HUES64 (cell line): ENCODE data around the gene CCDC73.
"Not testable (repeated sequence)": the region's sequence is repeated elsewhere in the genome, so short reads cannot be mapped to it uniquely, and the experiment has no call there.

Experiments
- H3K27ac ChIP-seq: 2 replicates; pipeline ENCODE4 v1.7.0; 2013; ENCODE audit warnings: low read depth, low read length, inconsistent platforms
- H3K27me3 ChIP-seq: 2 replicates; pipeline ENCODE4 v1.6.1; 2013; ENCODE audit warnings: mild to moderate bottlenecking, low read length; ENCODE audit not compliant: insufficient read depth
- H3K36me3 ChIP-seq: 2 replicates; pipeline ENCODE4 v1.6.1; 2013; ENCODE audit warnings: mild to moderate bottlenecking, low read length; ENCODE audit not compliant: insufficient read depth
- H3K4me1 ChIP-seq: 2 replicates; pipeline ENCODE4 v1.6.1; 2013; ENCODE audit warnings: mild to moderate bottlenecking, low read length, moderate library complexity; ENCODE audit not compliant: insufficient read depth
- H3K4me3 ChIP-seq: 2 replicates; pipeline ENCODE4 v1.5.1; 2013; ENCODE audit warnings: mild to moderate bottlenecking, low read length, moderate library complexity
- H3K9ac ChIP-seq: 2 replicates; pipeline ENCODE4 v1.6.1; 2013; ENCODE audit warnings: mild to moderate bottlenecking, low read depth, low read length
- H3K9me3 ChIP-seq: 2 replicates; pipeline ENCODE4 v1.6.1; 2013; ENCODE audit warnings: low read depth, low read length; ENCODE audit not compliant: insufficient read depth
- WGBS: fragments of 150-250, 120-280 bp; methylation state at CpG from one replicate; pipeline ENCODE4 v1.1.7; 2013; ENCODE audit warnings: missing lambda C conversion rate; 5-methylcytosine and 5-hydroxymethylcytosine counted together

Gene CCDC73

GRCh38 chr11:32829157-32829679 lies 34.8 kb upstream of the CCDC73 start:
- Histone ChIP-seq H3K4me3 (peak overlapping the region; percentile 65), H3K27ac (no peak overlapping the region), H3K9me3 (no peaks in the 10 kb centered on the region), H3K4me1 (0 out of 2 replicates have a peak, but pooled peaks cover 2% of the 10 kb centered on the region), H3K9ac (peak overlapping the region; percentile 55; the same call in 1 of the 2 replicates), H3K27me3 (peaks cover 38% of the 10 kb centered on the region), H3K36me3 (no peaks in the 10 kb centered on the region)
- 22% methylated on average over 12 of the region's 12 CpGs for WGBS

GRCh38 chr11:32827276-32827675 lies 32.8 kb upstream of the CCDC73 start:
- Histone ChIP-seq H3K27me3 (peaks cover 36% of the 10 kb centered on the region), H3K9me3 (no peaks in the 10 kb centered on the region), H3K4me3 (no peak overlapping the region), H3K36me3 (no peaks in the 10 kb centered on the region), H3K9ac (no peak overlapping the region), H3K27ac (no peak overlapping the region), H3K4me1 (0 out of 2 replicates have a peak, but pooled peaks cover 2% of the 10 kb centered on the region)
- WGBS, result 100% methylated on average over 1 of the region's 1 CpG

- Histone ChIP-seq H3K27me3 (peaks cover 31% of the 10 kb centered on the region), H3K9ac (no peak overlapping the region), H3K9me3 (no peaks in the 10 kb centered on the region), H3K27ac (no peak overlapping the region), H3K36me3 (no peaks in the 10 kb centered on the region), H3K4me3 (no peak overlapping the region), H3K4me1 (0 out of 2 replicates have a peak, but pooled peaks cover 2% of the 10 kb centered on the region)
- 67% methylated on average over 3 of the region's 3 CpGs for WGBS
Measured at GRCh38 chr11:32826113-32826512, 31.7 kb upstream of the CCDC73 start.

- not testable (repeated sequence) for H3K9me3 ChIP-seq, H3K4me3 ChIP-seq, H3K27ac ChIP-seq, H3K4me1 ChIP-seq, H3K9ac ChIP-seq, H3K27me3 ChIP-seq, H3K36me3 ChIP-seq
- WGBS, result 98% methylated on average over 2 of the region's 3 CpGs
Measured at GRCh38 chr11:32823617-32824016, 29.2 kb upstream of the CCDC73 start.

- WGBS, result 79% methylated on average over 4 of the region's 5 CpGs
Measured at GRCh38 chr11:32821917-32822560, 27.6 kb upstream of the CCDC73 start.

GRCh38 chr11:32821517-32821916 lies 27.1 kb upstream of the CCDC73 start:
- Histone ChIP-seq H3K27ac (no peak overlapping the region), H3K9ac (no peak overlapping the region), H3K36me3 (no peaks in the 10 kb centered on the region), H3K27me3 (no peaks in the 10 kb centered on the region; the same call in 1 of the 2 replicates), H3K4me3 (no peak overlapping the region), H3K9me3 (no peaks in the 10 kb centered on the region), H3K4me1 (no peaks in the 10 kb centered on the region)

More at GRCh38 chr11:32821917-32822560, 27.6 kb upstream of the CCDC73 start:
- H3K9ac ChIP-seq, result no peak overlapping the region
- no peak overlapping the region for H3K4me3 ChIP-seq
- no peaks in the 10 kb centered on the region for H3K9me3 ChIP-seq
- H3K4me1 ChIP-seq, result no peaks in the 10 kb centered on the region
- H3K27ac ChIP-seq, result no peak overlapping the region
- H3K36me3 ChIP-seq, result no peaks in the 10 kb centered on the region
- no peaks in the 10 kb centered on the region for H3K27me3 ChIP-seq

GRCh38 chr11:32820497-32820896 lies 26.0 kb upstream of the CCDC73 start:
- Histone ChIP-seq H3K9me3 (no peaks in the 10 kb centered on the region), H3K9ac (no peak overlapping the region), H3K36me3 (no peaks in the 10 kb centered on the region), H3K4me1 (no peaks in the 10 kb centered on the region), H3K27ac (no peak overlapping the region), H3K4me3 (no peak overlapping the region), H3K27me3 (no peaks in the 10 kb centered on the region; the same call in 1 of the 2 replicates)

GRCh38 chr11:32819187-32819586 lies 24.7 kb upstream of the CCDC73 start:
- WGBS, result 86% methylated on average over 1 of the region's 2 CpGs
- H3K9me3 ChIP-seq, result no peaks in the 10 kb centered on the region
- H3K4me1 ChIP-seq, result no peaks in the 10 kb centered on the region
- H3K27me3 ChIP-seq, result no peaks in the 10 kb centered on the region; the same call in 1 of the 2 replicates
- no peak overlapping the region for H3K4me3 ChIP-seq
- no peak overlapping the region for H3K9ac ChIP-seq
- no peak overlapping the region for H3K27ac ChIP-seq
- no peaks in the 10 kb centered on the region for H3K36me3 ChIP-seq

GRCh38 chr11:32817852-32818183 lies 23.4 kb upstream of the CCDC73 start:
- no peak overlapping the region for H3K27ac ChIP-seq
- no peaks in the 10 kb centered on the region for H3K4me1 ChIP-seq
- H3K9me3 ChIP-seq, result no peaks in the 10 kb centered on the region
- 90% methylated on average over 3 of the region's 3 CpGs for WGBS
- no peaks in the 10 kb centered on the region for H3K36me3 ChIP-seq
- no peak overlapping the region for H3K9ac ChIP-seq
- H3K27me3 ChIP-seq, result no peaks in the 10 kb centered on the region; the same call in 1 of the 2 replicates
- H3K4me3 ChIP-seq, result no peak overlapping the region

- no peaks in the 10 kb centered on the region; the same call in 1 of the 2 replicates for H3K27me3 ChIP-seq
- no peak overlapping the region for H3K4me3 ChIP-seq
- no peak overlapping the region for H3K27ac ChIP-seq
- H3K9me3 ChIP-seq, result no peaks in the 10 kb centered on the region
- no peak overlapping the region for H3K9ac ChIP-seq
- no peaks in the 10 kb centered on the region for H3K4me1 ChIP-seq
- no peaks in the 10 kb centered on the region for H3K36me3 ChIP-seq
- 91% methylated on average over 4 of the region's 4 CpGs for WGBS
Measured at GRCh38 chr11:32817181-32817851, 22.9 kb upstream of the CCDC73 start.

- Histone ChIP-seq H3K4me3 (no peak overlapping the region), H3K4me1 (no peaks in the 10 kb centered on the region), H3K27ac (no peak overlapping the region), H3K9me3 (no peaks in the 10 kb centered on the region), H3K9ac (no peak overlapping the region), H3K27me3 (no peaks in the 10 kb centered on the region), H3K36me3 (no peaks in the 10 kb centered on the region)
- 17% methylated on average over 3 of the region's 3 CpGs for WGBS
Measured at GRCh38 chr11:32809313-32809712, 14.9 kb upstream of the CCDC73 start.
